ENCODE data around the gene TGFA. TPM values are rescaled to one million over a fixed set of nuclear protein-coding genes. Genes with fewer than 3 reads are reported as not detected.

TGFA gene
- total RNA-seq, 1 experiment from 2014 or later: 27.7 TPM

DNA sequence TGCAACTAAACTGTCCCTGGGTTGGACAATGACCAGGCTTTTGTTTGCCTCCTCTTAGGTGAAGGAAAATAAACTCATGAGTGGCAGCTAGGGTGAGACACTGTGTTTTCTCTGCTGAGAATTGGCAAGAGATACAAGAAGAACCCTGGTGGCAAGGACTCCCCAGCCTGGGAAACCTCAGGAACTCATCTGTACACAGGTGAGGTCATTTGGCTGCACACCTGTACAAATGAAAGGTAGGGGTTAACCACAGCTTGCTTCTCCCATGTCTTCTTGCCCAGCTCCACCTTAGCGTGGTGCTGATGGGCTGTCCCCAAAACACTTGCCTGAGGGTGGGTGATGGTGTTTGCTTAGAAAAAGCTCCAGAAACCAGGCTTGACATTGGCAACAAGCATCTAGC, 154.6 kb downstream of the TGFA start:
- no TSS peak for BruUV-seq (replicated peaks)
- peaks cover 34% of the 10 kb centered on the region for H3K4me1 ChIP-seq (replicated peaks; ENCODE audit: insufficient read depth)

More for the DNA sequence above, 154.6 kb downstream of the TGFA start:
- Histone ChIP-seq H3K4me2 (no peak overlapping the region), H3F3A (ENCODE audit: insufficient read depth, low read depth) (peaks cover 21% of the 10 kb centered on the region), H3K9me3 (ENCODE audit: insufficient read depth, low read depth) (no peaks in the 10 kb centered on the region), H3K4me3 (no peak overlapping the region), H3K9me2 (ENCODE audit: insufficient read depth) (no peaks in the 10 kb centered on the region), H3K27me3 (ENCODE audit: insufficient read depth, low read depth) (no peaks in the 10 kb centered on the region), H3K27ac (no peak overlapping the region), H3K36me3 (ENCODE audit: low read depth) (peaks cover 14% of the 10 kb centered on the region), H2AFZ (no peak overlapping the region), H4K20me1 (ENCODE audit: insufficient read depth) (no peaks in the 10 kb centered on the region), H3K79me2 (ENCODE audit: low read depth) (peaks cover 25% of the 10 kb centered on the region)
- DNase-seq: no peak
- POLR2A ChIA-PET (ENCODE audit: unreplicated experiment): no interaction called here
- no peak for TF ChIP-seq EZH2 (IDR thresholded peaks at IDR 0.05; ENCODE audit: low read depth)
- TF ChIP-seq, protein P1, sequence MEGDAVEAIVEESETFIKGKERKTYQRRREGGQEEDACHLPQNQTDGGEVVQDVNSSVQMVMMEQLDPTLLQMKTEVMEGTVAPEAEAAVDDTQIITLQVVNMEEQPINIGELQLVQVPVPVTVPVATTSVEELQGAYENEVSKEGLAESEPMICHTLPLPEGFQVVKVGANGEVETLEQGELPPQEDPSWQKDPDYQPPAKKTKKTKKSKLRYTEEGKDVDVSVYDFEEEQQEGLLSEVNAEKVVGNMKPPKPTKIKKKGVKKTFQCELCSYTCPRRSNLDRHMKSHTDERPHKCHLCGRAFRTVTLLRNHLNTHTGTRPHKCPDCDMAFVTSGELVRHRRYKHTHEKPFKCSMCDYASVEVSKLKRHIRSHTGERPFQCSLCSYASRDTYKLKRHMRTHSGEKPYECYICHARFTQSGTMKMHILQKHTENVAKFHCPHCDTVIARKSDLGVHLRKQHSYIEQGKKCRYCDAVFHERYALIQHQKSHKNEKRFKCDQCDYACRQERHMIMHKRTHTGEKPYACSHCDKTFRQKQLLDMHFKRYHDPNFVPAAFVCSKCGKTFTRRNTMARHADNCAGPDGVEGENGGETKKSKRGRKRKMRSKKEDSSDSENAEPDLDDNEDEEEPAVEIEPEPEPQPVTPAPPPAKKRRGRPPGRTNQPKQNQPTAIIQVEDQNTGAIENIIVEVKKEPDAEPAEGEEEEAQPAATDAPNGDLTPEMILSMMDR (conservative IDR thresholded peaks at IDR 0.05): no peak
- CTCF ChIA-PET: no interaction called here
- intact Hi-C loops (cut with micrococcal nuclease; ENCODE audit: unreplicated experiment): no loop called here

Other genes starting within 250 kb of the TGFA start
- gene ADD2, start 214.4 kb upstream of the TGFA start, total RNA-seq (2021): 3.5 and 3.8 TPM in 2 replicates
- not detected in 2 replicates for gene FIGLA, start 236.8 kb upstream of the TGFA start, total RNA-seq (2021)